ENCODE data around the gene SUGT1.
"Not testable (repeated sequence)": the region's sequence is repeated elsewhere in the genome, so short reads cannot be mapped to it uniquely, and the experiment has no call there.

SUGT1 gene

GRCh38 chr13:52670726-52671125 lies 18.1 kb downstream of the SUGT1 start:
- DNase-seq, result no peak

DNA sequence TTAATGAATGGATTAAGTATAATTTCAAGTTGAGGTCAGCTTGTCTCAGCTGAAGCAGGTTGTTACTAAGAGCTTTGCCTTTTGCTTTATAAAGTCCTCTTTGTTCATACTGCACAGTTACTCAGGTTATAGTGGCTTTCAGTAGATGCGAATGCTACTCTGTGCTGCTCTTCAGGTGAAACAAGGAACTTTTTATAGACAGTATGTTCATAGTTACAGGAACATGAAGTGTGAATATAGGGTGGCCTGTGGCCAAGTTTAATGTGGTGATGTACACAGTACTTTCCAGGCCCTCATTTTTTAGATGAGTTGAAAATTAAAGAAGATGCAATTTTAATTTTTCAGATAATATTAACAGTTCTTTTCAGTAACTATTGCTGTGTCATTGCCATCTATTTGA lies 20.8 kb downstream of the SUGT1 start:
- no peak for DNase-seq

- no peak for DNase-seq
These were observed 25.2 kb downstream of the SUGT1 start for GRCh38 chr13:52677823-52678222.

- DNase-seq, result not testable (repeated sequence)
These were observed 33.2 kb downstream of the SUGT1 start for GRCh38 chr13:52685806-52686205.

GRCh38 chr13:52686376-52686775 lies 33.7 kb downstream of the SUGT1 start:
- no peak for DNase-seq

GRCh38 chr13:52695856-52696255 lies 43.2 kb downstream of the SUGT1 start:
- DNase-seq, result peak; percentile 80

- no peak for DNase-seq
These were observed 43.9 kb downstream of the SUGT1 start for GRCh38 chr13:52696566-52696965.

- DNase-seq, result no peak
These were observed 49.3 kb downstream of the SUGT1 start for GRCh38 chr13:52701728-52702465.

DNA sequence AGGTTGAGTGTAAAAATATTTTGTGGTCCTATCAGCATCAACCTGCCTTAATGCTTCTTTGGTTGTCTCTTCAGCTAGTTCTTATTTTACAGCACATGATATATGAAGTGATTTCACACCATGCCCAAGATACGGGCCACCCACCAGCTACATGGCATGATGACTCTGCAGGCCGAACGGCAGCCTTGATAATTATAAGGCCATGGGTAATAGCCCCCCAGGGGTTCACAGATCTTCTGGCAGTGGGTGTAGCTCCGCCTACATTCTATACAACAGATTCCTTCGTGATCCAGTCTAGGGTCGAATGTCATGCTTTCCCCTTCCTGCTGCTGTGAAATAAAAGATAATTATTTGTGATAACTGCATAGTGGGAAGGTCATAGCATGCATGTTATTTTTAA lies 50.8 kb downstream of the SUGT1 start:
- no peak for DNase-seq

- DNase-seq, result no peak
These were observed 53.4 kb downstream of the SUGT1 start for GRCh38 chr13:52706081-52706480.

- no peak for DNase-seq
These were observed 54.7 kb downstream of the SUGT1 start for GRCh38 chr13:52707375-52707774.

- DNase-seq, result not testable (repeated sequence)
These were observed 55.6 kb downstream of the SUGT1 start for GRCh38 chr13:52708266-52708665.

DNA sequence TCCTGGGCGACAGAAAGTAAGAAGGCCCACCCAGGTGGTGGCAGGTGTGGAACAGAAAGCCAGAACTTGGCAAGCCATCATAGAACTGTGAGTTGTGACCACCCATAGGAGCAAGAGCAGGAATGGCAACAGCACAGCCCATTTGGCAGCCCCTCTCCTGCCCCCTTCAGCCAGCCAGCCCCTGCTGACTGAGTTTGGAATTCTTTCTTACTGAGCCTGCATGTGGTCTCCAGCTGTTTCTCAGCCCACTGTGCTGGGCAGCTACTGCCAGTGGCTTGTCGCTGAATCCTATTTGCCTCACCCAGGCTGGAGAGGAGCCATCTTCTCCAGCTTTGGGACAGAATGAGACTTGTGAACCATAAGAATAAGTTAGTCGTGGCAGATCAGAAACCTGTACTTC lies 58.6 kb downstream of the SUGT1 start:
- no peak for DNase-seq

GRCh38 chr13:52712385-52712784 lies 59.7 kb downstream of the SUGT1 start:
- no peak for DNase-seq

- no peak for DNase-seq
These were observed 61.3 kb downstream of the SUGT1 start for GRCh38 chr13:52713894-52714293.

- not testable (repeated sequence) for DNase-seq
These were observed 68.3 kb downstream of the SUGT1 start for GRCh38 chr13:52720904-52721303.

DNA sequence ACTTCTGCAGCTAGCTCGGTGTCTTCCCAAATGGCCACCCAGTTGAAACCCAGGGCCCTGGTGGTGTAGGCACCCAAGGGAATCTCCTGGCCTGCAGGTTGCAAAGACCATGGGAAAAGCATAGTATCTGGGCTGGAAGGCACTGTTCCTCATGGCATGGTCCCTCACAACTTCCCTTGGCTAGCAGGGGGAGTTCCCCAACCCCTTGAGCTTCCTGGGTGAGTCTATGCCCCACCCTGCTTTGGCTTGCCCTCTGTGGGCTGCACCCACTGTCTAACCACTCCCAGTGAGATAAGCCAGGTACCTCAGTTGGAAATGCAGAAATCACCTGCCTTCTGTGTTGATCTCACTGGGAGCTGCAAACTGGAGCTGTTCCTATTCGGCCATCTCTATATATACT lies 68.7 kb downstream of the SUGT1 start:
- DNase-seq, result not testable (repeated sequence)

DNA sequence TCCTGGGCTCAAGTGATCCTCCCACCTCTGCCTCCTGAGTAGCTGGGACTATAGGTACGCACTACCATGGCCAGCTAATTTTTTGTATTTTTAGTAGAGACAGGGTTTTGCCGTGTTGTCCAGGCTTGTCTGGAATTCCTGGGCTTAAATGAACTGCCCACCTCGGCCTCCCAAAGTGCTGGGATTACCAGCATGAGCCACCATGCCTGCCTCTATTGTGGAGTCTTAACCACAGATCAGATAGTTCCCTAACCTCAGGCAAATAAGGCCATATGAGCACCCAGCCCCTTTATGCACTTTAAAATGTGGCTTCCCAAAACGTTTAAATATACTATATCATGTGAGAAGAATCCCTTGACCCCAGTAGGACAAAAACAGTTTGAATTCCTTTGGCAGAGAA lies 70.5 kb downstream of the SUGT1 start:
- DNase-seq, result no peak

DNA sequence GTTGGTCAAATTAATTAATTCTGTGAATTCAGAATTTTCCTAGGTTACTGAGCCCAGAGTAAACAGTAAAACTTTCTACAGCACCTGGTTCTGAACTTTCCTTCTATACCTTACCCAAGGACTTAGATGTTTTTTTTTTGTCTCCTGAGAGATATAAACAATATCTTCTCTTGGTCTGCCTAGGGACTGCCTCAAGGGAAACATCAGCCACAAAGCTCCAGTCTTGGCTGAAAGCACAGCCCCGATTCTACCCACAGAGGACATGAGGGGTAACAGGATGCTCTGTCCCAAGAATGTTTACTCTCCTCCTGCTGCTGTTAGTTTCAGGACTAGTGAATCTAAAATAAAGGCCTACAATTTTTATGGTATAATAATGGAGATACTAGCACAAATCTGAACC lies 72.7 kb downstream of the SUGT1 start:
- no peak for DNase-seq

DNA sequence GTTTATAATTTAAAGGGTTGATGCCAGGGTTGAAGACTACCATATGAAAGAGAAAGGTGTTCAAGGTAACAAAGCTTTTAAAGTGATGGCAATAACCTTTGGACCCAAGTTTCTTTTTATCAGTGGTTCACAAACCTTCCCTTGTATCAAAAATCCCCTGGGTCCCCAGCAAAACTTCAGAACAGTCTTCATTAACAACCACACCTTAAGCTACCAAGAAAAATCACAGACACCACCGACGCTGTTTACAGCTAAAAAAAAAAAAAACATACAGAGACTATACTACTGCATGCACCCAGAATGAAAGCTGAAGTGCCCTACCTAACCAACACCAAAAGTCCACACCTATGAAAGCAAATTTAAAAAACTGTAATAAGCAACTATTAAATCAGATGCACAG lies 73.6 kb downstream of the SUGT1 start:
- no peak for DNase-seq

- DNase-seq, result no peak
These were observed 81.5 kb downstream of the SUGT1 start for GRCh38 chr13:52734075-52734623.

DNA sequence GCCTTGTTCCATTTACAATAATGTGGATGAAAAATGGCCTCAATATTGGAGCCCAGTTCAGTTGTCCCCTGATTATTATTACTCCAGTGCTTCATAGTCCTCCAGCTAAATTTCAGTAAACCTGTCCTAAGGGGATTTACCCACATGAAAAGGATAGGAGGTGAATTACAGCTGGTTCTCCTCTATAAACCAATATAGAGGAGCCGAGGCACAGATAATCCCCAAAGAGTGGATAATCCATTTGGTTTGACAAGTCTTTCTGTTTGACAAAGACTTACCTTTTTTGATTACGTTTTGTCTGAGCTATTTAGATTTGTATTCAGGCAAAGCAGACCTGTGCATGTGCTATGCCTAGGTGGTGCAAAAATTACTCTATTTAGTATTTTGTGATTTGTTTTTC lies 84.3 kb downstream of the SUGT1 start:
- no peak for DNase-seq

- no peak for DNase-seq
These were observed 84.8 kb downstream of the SUGT1 start for GRCh38 chr13:52737451-52737850.

DNA sequence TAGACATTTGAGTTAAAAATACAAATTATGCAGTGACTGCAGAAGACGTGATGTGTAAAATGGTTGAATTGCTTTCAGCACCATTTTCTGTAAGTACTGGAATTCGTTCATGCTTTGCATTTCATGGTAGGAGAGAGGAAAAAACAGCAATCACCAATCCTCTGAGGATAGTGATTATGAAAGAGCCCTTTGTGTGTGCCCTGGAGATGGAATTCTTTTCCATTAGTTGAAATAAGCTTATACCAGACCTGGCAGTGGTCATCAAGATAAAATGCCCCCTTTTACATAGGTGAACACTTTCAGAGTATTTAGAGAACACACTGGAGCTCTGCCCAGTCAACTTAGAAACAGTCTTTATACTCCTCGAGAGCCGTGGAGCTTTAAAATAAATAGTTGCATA lies 85.3 kb downstream of the SUGT1 start:
- no peak for DNase-seq
